ENCODE data around the gene PI4K2B.
A peak's percentile ranks its signal among the peaks of the same experiment; 100 is the strongest.
"Not testable (repeated sequence)": the region's sequence is repeated elsewhere in the genome, so short reads cannot be mapped to it uniquely, and the experiment has no call there.

Gene PI4K2B

GRCh38 chr4:25308306-25308705, 74.5 kb downstream of the PI4K2B start:
- DNase-seq: no peak

- DNase-seq: no peak
These were observed 74.9 kb downstream of the PI4K2B start for GRCh38 chr4:25308761-25309160.

GRCh38 chr4:25310066-25310802, 76.4 kb downstream of the PI4K2B start:
- DNase-seq: no peak

DNA sequence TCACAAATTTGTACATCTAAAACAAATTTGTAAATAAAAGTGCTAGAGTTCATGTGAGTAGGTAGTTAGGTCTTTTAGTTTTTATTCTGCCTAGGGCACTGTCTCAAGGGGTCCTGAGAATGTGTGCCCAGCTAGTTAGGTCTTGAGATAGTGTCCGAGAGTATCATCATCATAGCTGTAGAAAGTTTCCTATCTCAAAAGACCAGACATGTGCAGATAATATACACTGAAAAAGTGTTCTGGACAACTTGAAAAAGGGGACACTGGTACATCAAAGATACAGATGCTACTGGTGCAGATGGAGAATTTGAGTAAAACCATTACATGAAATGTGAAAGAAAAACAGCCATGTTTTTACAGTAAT, 77.0 kb downstream of the PI4K2B start:
- no peak for DNase-seq

- peak; percentile 90 for DNase-seq
These were observed 78.8 kb downstream of the PI4K2B start, which contains the start of gene ZCCHC4 for GRCh38 chr4:25312496-25313200. Gene ZCCHC4, plus strand, starts transcription at chr4:25312774. Its CDS starts 36 bp downstream, at chr4:25312810.

- no peak for DNase-seq
These were observed 79.5 kb downstream of the PI4K2B start for GRCh38 chr4:25313201-25313895.

DNA sequence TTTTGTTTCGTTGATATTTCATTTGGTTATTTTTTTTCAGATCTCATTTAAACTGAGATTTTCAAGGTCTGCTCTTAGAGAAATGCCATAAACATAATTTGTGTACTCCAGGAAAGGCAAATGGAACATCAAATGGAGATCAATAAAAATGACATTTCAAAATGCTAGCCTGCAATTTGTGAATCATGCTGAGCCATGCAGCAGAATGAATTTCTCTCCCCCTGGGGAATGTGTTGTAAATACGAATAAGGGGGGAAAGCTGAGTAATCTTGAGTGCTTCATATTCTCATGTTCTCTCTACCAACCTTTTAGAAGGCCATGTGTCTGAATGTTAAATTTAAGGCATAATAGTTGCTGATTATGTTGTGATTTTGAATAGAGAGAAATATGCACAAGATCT, 86.5 kb downstream of the PI4K2B start:
- peak; percentile 2 for DNase-seq

DNA sequence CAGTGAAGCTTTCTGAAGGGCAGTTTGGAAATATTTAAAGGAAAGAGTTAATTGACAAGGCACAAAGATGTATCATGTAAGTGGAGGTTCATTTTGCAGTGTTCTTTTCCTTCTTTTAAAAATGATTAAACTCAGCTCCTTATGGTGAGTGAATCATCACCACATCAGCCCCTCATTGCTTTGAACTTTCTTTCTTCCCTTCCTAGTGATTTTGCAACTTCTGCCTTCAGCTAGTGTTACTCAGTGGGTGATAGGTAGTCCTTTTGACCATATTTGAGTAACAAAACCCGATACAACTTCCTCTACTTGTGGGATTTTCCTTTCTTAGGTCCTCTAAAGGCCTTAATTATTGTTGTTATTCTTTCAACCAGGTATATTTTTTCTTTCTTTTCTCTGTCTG, 86.9 kb downstream of the PI4K2B start:
- DNase-seq: no peak

DNA sequence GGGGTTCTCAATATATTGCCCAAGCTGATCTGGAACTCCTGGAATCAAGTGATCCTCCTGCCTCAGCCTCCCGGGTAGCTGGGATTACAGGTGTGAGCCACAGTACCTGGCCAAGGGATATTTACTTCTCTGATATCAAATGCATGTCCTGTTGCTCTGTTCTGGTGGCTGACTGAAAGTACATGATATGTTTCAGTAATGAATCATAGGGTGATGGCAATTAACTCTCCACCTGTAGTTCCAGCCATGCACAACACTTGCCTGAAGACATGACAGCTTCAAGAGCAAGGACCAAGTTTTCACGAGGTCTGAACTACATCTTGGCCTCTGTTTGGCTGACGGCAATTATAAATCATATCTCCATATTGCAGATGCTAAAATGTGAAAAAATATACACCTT, 87.9 kb downstream of the PI4K2B start:
- DNase-seq: no peak

DNA sequence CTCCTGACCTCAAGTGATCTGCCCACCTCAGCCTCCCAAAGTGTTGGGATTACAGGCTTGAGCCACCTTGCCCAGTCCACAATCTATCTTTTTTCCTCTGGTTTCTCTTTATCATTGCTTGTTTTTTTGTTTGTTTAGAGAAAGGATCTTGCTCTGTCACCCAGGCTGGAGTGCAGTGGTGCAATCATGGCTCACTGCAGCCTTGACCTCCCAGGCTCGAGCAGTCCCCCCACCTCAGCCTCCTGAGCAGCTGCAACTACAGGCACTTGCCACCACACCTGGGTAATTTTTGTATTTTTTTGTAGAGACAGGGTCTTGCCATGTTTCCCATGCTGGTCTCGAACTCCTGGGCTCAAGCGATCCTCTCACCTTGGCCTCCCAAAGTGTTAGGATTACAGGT, 94.6 kb downstream of the PI4K2B start:
- DNase-seq: not testable (repeated sequence)

Data from NCI-H69 (cell line).